Stimulated activated CD4-positive, alpha-beta T cell treated with anti-CD3 and anti-CD28 coated beads, Interleukin-1b, Interleukin-23, amount 100 ng/mL, for 1 hour (primary cell): ENCODE measurements around the gene WNK2.
"Not testable (repeated sequence)": the region's sequence is repeated elsewhere in the genome, so short reads cannot be mapped to it uniquely, and the experiment has no call there.

ENCODE experiments used
- DNase-seq, 2 donors: peaks; one replicate each; pipeline ENCODE4 v3.0.0-alpha.2; 2020; ENCODE audit warnings: low read depth in 2 of 2

WNK2 gene

GRCh38 chr9:93332317-93332716 is 148.4 kb downstream of the WNK2 start:
- DNase-seq, result no peak

DNA sequence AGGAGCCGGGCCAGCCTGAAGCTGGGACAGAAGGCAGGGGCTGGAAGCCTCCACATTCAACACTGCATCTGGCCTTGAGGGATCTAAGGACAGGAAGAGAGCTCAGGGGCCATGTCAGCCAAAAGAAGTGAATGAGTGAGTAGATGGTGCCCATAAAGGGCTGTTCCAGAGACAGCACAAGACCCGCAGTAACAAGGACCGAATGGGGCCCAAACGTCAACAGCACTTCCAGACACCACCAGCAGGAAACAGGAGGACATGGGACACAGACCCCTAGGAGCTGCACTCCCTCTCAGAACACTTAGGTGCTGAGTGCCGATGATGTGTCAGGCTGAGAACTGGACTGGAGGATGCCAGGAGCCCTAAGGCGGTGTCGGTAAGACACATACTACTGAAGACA is 152.8 kb downstream of the WNK2 start:
- no peak for DNase-seq

DNA sequence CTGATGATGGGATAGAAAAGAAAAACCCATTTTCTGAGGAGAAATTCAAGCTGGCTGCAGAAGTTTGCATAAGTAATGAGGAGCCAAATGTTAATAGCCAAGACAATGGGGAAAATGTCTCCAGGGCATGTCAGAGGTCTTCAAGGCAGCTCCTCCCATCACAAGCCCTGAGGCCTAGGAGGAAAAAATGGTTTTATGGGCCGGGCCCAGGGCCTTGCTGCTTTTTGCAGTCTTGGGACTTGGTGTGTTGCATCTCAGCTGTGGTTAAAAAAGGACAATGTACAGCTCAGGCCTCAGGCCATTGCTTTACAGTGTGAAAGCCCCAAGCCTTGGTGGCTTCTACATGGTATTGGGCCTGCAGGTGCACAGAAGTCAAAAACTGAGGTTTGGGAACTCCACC is 154.3 kb downstream of the WNK2 start:
- not testable (repeated sequence) for DNase-seq

GRCh38 chr9:93340091-93340490 is 156.2 kb downstream of the WNK2 start:
- DNase-seq, result no peak

- DNase-seq, result not testable (repeated sequence)
Measured at GRCh38 chr9:93341820-93342219, 157.9 kb downstream of the WNK2 start.

DNA sequence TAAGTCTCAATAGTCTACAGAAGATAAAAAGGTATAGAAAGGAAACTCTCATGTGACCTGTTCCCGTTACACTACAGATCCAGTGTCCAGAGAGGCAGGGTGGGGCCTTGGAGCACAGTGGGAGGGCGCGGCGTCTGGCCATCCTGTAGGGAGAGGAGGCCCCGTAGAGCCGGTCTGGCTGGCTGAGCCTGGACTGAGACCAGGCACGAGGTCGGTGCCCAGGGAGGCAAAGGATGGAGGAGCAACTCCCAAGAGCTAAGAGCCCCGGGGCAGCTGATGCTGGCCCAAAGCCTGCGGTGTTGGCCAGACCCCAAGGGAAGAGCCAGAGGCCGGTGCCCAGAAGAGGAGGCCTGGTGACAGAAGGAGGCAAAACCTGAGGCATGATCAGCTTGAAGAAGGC is 158.5 kb downstream of the WNK2 start:
- DNase-seq, result not testable (repeated sequence)

- DNase-seq, result no peak
Measured at GRCh38 chr9:93343663-93344062, 159.7 kb downstream of the WNK2 start.

DNA sequence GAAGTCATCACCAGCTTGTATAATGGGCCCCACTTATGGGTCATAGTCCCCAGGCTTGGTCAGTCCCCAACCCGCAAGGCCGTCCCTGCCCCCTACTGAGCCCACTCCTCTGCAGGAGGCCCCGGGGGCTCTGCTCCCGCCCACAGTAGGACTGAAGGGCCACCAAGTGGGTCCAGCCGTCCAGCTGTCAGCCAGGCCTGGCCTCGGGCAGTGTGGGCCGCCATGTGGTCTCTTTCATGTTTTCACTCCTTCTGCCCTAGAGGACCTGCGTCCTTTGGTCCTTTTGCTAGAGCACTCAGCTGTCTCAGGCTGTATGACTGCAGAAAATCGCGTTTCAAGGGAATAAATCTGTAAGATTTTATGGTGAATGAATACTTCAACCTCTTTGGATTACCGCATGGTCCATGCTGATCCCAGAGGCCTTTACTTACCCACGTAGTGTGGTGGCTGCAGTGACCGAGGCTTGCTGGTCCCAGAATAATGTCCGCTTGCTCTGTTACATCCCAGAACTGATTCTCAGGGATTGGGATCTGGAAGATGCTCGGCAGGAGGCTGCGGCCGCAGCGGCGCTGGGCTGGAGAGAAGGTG is 161.8 kb downstream of the WNK2 start:
- no peak for DNase-seq

- DNase-seq, result no peak
Measured at GRCh38 chr9:93346231-93347112, 162.5 kb downstream of the WNK2 start.

DNA sequence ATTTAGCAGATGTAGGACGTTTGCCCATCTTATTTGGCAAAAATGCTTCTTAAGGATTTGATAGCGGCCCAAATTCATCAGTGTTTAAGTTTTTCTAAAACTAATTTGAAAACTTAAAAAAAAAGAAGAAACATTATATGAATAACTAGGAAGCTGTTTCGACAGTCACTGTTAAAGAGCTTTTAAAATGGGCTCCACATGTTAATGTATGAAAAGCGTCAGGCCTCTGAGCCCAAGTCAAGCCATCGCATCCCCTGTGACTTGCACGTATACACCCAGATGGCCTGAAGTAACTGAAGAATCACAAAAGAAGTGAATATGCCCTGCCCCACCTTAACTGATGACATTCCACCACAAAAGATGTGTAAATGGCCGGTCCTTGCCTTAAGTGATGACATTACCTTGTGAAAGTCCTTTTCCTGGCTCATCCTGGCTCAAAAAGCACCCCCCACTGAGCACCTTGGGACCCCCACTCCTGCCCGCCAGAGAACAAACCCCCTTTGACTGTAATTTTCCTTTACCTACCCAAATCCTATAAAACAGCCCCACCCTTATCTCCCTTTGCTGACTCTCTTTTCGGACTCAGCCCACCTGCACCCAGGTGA is 163.5 kb downstream of the WNK2 start:
- DNase-seq, result not testable (repeated sequence)

DNA sequence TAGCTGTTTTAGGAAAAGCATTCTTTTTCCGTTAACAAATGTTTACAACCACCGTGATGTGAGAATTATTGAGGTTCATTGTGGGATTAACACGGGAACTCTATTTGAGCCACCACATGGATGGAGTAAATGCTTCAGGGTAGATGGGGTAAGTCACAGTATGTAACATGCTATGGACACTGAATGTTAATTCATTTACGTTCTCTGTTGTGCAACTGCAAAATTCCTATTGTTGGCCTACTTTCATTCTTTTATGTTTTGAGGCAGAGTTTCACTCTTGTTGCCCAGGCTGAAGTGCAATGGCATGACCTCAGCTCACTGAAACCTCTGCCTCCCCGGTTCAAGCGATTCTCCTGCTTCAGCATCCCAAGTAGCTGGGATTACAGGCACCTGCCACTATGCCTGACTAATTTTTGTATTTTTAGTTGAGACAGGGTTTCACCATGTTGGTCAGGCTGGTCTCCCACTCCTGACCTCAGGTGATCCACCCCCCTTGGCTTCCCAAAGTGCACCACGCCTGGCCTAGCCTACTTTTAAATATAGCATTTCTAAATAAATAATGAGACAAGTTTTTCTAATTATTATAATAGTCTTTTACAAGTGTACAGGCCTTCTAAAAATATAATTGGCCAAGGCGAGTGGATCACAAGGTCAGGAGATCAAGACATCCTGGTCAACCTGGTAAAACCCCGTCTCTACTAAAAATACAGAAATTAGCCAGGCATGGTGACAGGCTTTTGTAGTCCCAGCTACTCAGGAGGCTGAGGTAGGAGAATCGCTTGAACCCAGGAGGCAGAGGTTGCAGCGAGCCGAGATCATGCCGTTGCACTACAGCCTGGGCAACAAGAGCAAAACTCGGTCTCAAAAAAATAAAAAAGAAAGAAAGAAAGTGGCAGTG is 169.7 kb downstream of the WNK2 start:
- DNase-seq, result not testable (repeated sequence)

DNA sequence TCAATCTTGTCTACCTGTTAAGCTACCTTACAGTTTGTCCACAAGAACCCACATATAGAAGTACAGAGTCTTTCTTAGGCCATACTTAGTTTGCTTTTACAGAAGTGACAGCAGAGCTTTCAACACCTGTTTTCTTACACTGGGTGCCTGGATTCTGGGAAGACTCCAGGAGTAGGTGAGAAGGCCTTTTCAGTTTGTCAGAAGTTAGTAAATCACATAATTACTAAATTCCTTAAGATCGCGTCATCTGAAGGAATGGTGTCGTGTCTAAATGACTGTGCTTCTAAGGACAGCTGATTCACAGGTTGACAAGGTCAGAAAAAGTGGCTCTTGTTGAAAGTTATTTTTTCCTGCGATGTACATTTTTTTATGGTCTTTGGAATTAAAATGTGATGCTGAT is 170.5 kb downstream of the WNK2 start:
- DNase-seq, result no peak

DNA sequence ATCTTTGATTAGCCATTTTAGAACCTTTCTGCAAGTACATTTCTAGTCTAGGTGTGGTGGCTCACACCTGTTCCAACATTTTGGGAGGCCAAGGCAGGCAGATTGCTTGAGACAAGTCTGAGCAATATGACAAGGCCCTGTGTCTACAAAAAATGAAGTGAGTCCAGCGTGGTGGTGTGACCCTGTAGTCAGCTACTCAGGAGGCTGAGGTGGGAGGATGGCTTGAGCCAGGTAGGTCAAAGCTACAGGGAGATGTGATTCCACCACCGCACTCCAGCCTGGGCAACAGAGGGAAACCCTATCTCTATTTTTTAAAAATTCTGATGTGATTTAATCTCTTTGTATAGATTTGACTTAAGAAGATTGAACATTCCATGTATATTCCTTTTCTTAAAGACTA is 171.9 kb downstream of the WNK2 start:
- no peak for DNase-seq

DNA sequence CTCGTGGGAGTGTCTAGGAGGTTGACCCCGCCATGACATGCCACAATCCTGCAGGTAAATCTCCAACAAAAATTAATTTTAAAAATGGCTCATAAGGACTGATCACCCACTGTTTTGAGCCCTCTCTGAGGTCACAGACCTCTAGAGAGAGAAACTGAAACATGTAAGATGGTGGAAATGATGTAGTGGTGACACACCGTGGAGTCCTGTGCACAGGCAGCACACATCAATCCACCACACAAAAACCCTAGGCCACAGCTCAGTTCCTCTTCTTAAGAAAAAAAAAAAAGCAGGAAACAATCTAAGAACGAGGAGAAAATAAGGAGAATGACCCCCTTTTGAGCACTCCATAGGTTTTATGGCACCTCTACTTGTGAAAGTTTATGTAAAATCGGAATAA is 173.7 kb downstream of the WNK2 start:
- no peak for DNase-seq

- DNase-seq, result not testable (repeated sequence)
Measured at GRCh38 chr9:93359907-93360306, 176.0 kb downstream of the WNK2 start.

- no peak for DNase-seq
Measured at GRCh38 chr9:93361995-93362394, 178.1 kb downstream of the WNK2 start.

- DNase-seq, result no peak
Measured at GRCh38 chr9:93364734-93365426, 180.9 kb downstream of the WNK2 start.

- no peak for DNase-seq
Measured at GRCh38 chr9:93365427-93366118, 181.6 kb downstream of the WNK2 start.

GRCh38 chr9:93366119-93366447 is 182.1 kb downstream of the WNK2 start:
- no peak for DNase-seq

DNA sequence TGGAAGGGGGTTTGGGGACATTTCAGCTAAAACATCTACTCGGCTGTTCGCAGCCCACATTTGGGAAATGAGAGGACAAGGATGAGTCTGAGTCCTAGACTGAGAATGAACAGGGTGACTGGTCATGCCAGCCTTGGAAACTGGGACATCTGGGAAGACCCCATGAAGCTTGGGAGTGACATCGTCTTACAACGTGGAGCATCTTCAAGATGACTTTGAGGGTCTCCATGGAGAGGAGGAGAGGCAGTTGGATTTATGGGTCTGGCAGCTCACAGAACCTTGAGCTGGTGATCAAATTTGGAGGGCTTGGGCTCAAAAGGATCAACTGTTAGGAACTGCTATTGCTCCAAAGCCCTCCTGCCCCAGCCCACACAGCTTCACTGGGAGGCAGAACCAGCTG is 182.5 kb downstream of the WNK2 start:
- DNase-seq, result not testable (repeated sequence)

DNA sequence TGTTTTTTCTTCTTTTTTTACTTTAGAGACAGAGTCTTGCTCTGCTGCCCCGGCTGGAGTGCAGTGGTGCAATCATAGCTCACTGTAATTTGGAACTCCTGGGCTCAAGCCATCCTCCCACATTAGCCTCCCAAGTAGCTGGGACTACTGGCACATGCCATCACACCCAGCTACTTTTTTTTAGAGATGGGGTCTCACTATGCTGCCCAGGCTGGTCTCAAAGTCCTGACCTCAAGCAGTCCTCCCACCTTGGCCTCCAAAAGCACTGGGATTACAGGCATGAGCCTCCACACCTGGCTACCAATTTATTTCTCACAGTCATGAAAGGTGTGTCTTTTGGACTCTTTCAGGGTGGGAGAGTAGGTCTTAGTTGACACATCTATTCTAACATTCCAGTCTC is 184.5 kb downstream of the WNK2 start:
- no peak for DNase-seq
